ENCODE measurements around the gene ONECUT2.

DNA sequence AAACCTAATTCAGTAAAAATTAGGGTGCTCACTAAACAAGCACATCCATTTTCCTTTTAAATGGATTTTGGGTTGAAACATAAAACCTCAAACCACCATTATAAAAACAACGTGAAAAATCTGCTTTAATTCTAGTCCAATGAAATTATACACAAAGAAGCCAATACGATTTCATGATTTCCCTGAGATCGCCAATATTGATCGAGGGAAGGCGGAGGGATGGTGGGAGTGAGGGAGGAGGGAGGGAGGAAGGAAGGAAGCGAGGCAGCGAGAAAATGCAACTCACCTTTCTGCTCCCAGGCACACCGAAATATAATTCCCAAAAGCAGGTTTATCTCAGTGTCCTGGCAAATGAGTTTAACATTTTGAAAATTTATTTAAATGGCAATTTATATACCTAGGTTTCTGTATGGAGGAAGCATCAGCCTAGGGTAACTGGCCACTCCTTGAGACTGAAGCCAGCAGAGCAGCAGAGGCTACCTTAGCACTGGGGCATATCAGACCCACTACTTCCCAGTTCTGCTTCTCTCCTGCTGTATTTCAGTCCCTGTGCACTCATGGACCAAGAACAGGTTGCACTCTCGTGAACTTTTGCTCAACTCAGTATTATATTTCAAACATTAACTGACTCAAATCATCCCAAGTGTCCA lies 2.3 kb upstream of the ONECUT2 start:
- TF ChIP-seq, protein P1, sequence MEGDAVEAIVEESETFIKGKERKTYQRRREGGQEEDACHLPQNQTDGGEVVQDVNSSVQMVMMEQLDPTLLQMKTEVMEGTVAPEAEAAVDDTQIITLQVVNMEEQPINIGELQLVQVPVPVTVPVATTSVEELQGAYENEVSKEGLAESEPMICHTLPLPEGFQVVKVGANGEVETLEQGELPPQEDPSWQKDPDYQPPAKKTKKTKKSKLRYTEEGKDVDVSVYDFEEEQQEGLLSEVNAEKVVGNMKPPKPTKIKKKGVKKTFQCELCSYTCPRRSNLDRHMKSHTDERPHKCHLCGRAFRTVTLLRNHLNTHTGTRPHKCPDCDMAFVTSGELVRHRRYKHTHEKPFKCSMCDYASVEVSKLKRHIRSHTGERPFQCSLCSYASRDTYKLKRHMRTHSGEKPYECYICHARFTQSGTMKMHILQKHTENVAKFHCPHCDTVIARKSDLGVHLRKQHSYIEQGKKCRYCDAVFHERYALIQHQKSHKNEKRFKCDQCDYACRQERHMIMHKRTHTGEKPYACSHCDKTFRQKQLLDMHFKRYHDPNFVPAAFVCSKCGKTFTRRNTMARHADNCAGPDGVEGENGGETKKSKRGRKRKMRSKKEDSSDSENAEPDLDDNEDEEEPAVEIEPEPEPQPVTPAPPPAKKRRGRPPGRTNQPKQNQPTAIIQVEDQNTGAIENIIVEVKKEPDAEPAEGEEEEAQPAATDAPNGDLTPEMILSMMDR (IDR thresholded peaks at IDR 0.05), result no peak
- TF ChIP-seq POLR2A (IDR thresholded peaks at IDR 0.05), result no peak

All from esophagus squamous epithelium (tissue), 4 donors.